ENCODE results near the gene PLAC1.

Gene PLAC1

DNA sequence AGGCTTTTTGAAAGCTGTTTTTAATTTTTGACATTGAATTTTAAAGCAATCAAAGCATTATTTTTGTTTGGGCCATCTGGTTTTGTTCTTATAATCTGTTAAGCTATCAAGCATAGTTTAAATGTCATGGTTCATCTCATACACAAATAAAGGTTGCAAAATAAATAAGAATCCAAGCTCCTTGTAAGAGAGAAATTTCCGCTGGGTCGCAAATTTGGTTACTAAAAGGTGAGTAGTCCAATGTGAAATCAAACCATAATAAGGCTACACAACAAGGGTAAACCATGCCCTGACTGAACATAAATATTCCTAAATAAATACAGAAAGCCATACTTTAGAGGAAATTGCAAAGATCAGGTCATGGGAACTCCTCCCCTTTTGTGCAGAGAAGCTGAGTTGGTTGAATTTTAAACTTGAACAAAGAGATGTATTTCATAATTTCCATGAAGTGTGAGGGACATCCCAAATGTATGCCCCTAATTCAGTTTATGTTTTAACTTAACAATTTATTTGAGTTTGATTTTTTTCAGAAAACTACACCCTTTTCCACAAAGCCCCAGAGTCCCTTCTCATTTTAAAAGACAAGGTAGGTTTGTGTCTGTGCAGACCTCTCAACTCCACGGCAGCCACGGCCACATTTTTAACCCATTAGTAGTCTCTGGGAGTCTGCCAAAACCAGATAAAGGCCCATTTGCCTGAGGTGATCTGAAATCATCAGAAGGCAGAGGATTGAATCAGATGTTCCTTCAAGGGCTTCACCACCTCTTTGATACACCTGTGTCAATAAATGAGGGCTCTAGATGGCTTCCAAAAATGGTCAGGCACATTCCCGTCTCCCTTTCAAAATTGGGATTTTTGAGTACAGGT, 85.2 kb downstream of the PLAC1 start:
- DNase-seq, result no peak

DNA sequence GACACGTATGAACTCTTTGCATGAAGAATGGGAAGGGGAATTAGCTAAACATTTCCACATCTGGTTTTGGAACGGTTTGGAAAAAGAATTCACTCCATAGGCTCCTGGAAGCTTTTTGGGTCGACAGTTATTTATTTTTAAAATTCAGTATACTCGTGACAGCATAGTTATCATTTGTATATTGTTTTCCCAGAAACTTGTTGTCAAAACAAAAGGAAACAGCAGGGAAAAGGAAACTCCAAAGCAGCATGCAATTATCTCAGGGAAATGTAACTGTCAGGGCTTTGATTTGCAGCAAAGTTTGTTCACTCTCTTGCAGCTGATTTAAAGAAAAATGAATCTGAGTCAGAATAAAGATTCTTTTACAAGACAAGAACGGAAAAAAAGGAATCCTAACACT, 86.5 kb downstream of the PLAC1 start:
- no peak for DNase-seq

DNA sequence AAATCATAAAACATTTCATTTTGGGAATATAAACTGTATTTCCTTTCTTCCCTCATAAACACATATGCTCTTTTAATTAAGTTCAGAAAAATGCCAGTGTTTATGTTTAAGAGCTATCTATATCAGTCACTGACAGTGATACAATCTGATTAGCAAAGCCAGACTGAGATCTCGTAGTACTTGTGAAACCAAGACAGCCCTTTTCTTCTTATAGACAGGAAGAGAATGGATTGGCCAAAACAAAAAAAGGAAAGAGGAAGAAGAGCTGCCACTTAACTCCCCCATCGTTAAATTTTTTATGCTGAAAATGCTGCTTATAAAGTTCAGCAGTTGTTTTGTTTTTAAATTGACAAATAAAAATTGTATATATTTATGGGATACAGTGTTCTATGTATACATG, 87.4 kb downstream of the PLAC1 start:
- no peak for DNase-seq

DNA sequence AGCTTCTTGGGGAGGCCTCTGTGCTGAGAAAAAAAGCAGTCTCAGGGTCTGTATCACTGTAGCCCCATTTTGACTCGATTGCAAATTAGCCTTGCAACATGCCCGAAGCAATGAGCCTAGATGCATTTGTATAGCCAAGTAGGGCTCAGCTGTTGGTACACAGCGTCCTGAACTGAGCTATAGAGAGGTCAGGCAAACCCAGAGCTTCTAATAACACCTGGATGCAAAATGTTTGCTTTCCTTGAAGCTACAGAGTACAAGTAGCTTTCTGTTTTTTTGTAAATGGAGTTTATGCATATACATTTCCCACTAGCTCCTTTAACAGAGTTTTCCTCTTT, 87.8 kb downstream of the PLAC1 start:
- DNase-seq, result no peak

DNA sequence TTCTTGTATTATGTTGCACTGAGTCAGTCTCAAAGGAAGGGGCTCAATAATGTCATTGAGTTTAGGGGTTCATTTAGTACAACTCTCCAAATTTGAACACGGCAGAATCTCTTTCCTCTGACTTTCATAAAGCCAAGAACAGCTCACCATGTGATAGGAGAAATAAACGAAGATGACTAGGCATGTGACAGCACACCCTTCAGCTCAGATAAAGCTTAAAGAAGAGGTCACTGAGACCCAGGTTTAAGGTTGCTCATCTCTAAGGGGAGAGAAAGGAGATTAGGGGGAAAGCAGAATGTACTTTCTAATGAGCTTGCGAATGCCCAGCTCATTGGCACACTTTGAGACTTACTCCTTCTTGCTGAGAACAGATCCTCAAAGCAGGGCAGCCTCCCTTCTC, 89.0 kb downstream of the PLAC1 start:
- no peak for DNase-seq

DNA sequence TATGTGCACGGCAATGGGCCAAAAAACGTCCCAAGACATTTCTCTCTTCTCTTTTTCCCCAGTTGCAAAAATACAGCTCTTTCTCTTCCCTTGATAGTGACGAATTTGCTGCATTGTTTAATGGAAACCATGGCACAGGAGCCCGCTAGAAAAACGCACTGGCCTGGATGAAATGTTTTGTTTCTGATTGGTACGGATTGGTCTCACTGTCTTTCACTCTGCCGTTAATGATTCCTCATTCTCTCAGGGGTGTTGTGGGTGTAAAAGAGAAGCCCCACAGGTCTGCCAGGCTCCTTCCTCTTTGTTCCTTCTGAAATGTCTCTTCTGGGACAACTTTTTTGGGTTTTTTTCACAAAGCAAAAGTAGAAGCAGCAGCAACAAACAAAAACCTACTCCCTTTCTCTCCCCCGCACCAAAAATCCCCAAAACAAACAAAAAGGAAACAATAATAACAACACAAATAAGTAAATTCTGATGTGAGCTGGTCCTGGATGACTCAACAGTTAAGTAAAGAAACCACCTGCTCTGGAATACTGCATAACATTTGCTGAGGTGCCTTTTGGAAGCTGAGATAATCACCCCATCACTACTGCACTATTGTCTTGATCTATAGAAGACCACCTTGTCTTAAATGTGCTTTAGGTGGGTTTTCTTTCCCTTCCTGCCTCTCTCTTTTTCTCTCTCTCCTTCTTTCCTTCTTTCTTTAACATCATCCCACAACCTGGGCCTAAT, 89.8 kb downstream of the PLAC1 start:
- DNase-seq, result no peak

DNA sequence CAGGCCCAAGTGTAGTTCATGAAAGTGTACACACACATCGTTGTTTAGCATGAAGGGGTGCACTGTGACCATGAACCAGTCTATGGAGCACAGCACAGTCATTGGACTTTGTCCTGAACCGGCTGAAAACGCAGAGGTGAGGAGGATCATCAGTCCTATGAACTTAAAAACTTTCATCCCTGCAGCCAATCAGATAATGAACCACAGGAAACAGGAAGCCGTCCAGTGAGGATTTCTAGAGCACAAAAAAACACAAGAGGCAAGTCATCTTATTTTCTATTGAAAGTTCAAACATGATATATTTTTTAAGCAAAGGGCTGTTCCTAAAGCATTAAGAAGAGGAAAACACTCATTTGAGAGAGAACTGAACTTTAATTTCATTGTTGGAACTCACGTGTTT, 91.8 kb downstream of the PLAC1 start:
- DNase-seq, result no peak

DNA sequence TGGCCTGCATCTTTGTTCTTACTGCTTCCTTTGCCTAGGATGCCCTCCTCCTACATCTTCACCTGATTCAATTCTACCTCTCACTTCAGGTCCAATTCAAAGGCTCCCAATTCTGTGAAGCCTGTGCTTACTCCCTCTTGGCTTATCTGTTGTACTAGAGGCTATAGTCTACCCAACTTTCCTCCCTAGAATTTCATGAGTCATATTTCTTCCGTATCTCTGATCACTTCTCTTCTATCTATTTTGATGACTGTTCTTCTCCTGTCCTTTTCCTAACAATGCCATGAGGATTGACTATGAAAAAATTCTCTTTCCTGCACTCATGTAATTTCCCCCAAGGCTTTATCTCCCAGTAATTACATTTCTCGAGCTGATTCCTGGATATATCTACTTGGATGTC, 96.3 kb downstream of the PLAC1 start:
- DNase-seq, result no peak

DNA sequence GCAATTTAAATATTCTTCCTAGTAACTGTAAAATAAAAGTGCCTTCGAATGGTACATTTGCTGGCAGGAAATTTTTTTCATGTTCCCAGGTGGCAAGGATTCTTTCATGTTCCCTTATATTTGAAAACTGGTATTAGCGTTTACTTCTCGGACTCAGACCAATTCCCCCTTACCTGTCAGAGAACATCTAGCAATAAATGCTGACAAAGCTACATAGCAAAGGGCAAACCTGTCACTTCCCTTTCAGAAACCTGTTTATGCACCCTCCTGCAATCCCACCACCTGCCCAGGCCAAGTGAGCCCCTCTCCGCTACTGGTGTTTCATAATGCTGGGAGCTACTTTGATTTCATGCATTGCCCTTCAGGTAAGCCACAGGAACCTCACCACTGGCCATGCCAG, 100.1 kb downstream of the PLAC1 start:
- no peak for DNase-seq

DNA sequence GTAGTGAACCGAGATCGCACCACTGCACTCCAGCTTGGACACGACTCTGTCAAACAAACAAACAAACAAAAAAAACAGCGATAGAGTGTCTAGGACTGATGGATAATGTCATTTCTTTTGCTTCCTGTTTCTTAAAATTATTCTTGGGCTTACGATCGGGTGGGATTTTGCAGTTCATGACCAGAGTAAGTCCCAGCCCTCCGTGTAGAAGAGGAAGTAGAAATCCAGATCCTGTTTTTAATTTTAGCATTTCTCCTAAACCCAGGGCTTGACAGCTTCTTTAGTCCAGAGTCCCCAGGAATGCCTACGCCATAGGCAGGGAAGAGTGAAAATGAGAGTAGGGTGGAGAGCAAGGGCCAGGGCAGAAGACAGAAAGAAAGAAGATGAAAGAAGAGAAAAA, 104.0 kb downstream of the PLAC1 start:
- DNase-seq, result no peak

DNA sequence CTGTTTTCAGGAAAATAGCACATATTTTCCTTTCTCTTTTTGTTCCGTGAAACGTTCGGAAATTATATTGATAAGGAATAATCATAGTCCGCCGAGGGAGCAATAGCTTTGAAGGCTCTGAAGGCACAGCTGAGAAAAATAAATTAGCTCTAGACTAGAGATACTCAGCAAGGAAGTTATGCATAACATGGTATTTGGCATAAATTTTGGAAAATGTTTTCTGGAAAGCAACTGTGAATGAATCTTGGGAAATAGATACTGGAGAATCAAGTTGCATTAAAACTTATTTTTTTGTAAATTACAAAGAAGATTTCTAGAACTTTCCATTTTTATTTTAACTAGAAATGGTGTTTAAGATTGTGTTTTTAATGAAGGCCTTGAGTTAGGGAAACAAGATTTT, 105.9 kb downstream of the PLAC1 start:
- DNase-seq, result no peak

DNA sequence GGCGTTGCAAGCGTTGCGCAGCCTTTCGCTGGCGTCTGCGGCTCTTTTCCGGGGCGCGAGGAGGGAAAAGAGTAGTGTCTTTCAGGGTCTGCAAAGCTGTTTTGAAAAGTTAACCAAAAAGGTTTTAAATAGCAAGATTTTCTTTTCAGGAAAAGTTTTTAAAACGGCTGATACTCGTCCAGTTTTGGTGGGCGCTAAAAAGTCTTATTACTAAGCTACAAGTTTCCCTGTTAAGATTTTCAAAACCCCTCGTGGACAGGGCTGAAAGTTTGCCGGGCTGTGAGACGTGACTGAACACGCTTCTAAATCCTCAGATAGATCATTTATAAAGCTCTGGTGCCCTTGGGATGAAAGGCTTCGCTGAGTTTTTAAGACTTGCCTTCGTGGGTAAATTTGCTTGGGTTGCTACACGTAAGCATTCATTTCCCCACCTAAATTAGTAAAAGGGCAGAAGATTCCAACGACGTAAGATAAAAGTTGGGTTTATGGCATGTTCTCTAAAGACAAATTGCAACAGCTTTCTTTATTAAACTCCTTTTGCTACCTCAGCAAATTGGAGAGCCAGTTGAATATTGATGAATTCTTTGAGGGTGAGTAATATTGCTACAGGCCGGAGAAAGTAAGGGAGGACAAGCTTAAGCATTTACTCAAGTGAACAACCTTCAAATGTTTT, 106.8 kb downstream of the PLAC1 start:
- DNase-seq, result no peak

DNA sequence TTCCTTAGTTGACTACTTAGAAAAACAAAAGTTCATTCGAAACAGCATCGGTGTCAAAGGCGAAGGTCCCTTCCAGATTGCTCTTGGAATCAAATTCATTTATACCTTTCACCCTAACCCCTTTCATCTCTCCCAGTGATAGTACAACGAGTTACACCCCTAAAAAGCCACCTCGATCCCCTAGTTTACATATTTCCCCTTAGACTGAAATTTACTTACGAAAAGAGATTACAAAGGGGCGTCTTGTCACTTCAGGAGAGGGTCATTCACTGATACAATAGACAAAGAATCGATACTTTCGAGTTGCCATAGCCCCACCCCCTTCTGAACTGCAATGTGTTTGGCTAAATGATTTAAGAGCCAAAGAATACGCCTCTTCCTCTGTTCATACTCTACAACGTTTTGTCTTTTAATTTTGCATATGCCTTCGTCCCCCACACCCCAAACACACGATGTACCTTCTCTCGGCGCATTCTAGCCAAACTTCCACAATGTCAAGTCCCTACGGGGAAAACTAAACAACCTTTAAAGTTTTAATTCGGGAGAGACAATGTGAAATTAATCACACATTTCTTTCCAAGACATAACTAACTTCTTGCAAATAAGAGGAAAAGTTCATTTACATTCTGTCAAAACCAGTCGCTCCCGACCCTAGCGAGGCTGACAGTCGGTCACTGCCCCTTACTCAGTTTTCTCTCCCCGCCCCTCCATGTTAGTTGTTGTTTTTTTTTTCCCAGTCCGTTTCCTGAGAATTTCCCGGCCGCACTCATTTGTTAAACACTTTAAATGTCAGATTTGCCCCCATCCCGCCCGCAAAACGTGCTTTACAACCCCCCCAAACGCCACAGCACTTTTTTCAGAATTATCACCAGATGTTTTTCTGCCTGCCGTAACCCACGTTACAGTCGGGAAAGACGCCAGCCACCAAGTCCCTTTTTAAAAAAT, 109.7 kb downstream of the PLAC1 start:
- no peak for DNase-seq

DNA sequence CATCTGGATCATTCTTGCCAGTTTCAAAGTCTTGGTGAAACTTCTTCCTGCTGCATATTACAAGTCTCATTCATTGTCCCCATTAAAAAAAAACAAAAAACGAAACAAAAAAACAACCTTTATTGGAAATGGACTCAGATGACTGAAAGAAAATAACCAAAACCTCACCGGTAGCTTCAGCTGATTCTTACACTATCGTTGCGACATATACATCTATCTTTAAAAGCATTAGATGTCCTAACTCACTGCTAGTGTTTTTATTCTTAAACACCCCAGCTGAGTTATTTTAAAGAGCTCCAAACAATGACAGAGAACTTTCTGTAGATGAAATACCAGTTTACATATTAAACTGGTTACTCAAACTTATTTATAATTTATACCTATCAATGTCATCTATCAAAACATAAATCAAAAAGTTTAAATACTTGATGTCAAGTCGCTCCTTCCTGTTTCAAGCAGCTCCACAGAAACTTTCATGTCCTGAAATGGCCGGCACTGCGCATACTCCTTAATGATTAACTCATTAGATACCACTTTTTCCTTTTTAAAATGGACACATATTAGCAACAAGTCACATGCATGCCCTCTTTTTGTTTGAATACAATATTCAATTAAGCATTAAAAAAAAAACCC, 111.1 kb downstream of the PLAC1 start:
- no peak for DNase-seq

DNA sequence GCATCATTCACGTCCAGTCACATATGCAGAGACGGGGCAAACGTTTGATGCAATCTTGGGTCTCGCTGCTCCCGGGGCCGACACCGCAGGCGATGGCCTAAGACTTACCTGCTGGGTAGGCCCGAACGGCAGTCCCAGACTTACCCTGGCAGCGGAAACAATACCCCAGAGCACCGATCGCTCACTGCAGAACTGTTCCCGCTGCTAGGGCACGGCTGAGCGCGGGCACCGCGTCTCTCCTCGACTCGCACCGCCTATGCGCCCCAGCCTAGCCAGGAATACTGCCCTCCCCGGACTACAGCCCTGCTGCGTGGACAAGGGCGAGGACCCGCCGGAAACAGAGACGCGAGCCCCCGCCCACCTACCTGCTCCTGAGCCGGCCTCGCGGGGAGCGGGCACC, 112.1 kb downstream of the PLAC1 start:
- DNase-seq, result no peak

DNA sequence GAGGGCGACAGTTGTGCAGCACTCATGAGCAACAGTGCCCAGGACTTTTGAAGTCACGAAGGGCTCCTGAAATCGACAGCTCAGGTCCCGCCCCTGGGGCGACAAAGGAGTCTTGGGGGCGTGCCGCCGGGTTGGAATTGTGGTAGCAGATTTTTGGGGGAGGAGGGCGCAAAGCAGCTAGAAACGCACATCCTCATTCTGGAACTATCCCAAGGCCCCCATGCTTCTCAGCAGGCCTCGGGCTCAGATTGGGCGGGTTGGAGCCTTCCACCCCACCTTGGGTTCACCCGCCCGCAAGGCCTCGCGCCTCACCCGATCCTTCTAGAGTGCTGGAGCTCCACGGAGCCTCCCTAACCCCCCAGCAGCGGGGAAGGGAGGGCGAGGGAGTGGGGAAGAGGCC, 112.8 kb downstream of the PLAC1 start:
- DNase-seq, result no peak

DNA sequence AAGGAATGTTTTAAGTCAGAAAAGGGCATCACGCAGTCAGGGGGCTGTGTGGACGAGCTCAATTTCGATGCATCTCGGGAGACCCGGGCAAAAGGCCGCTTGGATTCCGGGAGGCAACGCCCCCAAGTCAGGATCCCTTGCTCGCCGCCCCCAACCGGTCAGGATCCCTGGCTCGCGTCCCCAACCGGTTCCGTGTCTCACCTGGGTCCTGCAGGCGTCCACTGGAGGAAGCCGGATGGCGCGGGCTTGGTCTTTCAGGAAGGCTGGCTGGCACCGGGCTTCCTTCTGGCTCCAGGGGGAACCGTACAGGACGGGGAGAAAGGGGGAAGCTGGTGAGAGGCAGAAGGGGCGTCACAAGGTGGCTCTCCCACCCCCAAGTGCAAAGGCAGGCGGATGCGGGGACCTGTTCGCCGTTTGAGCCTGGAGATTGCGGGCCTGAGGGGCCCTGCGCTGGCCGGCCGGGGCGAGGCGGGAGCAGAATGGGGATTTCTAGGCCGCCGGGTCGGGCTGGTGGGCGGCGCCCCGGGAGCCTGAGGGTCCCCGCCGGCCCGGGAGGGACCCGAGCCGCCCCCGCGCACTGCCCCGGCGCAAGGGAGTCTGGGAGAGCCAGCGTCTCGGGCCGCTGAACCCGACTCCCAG, 113.6 kb downstream of the PLAC1 start:
- no peak for DNase-seq

DNA sequence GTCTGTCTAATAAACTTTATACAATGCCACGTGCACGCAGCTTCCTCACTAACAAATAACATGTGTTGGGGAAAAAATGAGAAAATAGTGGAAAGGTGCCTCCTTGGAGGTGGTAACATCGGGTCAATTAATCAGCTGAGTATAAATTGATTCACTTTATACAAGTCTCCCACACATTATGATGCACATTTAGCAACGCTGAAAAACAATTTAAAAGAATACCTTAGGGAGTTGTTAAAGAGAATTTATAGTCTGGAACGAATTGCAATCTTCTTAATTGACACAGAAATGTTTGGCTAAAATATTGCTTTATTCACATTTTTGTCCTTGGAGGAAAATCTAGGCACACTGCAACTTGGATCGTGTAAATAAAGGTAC, 114.1 kb downstream of the PLAC1 start:
- no peak for DNase-seq

DNA sequence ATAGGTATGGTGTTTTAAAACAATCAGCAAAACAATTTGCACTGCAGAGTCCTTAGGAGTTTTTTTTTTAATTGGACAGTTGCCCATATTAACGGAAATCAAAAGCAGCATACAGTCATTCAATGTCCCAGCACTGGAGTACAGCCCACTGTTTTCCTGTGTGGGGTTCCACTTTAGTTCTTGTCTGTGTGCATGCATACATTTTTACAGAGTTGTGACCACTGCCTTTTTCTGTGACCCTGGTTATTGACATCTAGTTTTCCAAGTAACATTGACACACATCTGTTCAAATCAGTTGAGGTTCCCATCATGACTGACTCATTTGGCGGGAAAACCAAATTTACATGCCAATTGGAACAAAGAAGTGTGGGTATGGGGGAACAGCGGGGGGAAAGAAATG, 115.0 kb downstream of the PLAC1 start:
- DNase-seq, result no peak

DNA sequence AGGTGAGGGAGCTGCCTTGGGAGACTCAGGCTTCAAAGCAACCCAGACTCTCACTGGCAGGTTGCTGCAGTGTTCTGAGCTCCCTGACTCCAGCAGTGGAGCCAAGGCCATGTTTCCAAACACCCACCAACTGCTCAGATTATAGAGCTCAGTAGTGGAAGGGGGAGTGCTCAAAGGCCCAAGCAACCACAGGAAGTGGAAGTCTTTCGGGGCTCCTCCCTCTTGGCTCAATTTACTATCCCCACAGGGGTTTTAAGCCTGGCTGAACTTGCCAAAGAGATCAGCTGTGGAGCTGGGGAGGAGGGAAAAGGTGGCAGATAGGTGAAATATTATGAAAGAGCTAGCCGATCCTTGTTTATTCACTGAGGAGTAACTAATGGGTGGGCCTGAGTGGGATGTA, 115.8 kb downstream of the PLAC1 start:
- peak; percentile 73 for DNase-seq

DNA sequence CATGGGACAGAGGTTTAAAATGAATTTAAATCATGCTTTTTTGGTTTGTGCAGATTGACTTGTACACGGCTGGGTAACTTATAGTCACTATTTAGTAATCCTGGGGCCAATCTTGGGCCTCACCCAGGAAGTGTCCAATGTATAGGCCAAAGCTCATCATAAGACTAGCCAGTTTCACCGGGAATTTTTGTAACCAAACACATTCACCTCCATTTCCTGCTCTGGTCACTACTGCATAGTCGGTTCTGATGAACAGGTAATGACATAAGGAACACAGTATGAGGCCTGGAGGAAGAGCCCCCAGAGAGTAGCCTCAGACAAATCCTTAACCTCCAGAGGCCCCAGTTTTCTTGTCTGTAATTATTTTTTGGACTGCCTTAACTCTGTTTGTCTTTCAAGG, 116.4 kb downstream of the PLAC1 start:
- no peak for DNase-seq

DNA sequence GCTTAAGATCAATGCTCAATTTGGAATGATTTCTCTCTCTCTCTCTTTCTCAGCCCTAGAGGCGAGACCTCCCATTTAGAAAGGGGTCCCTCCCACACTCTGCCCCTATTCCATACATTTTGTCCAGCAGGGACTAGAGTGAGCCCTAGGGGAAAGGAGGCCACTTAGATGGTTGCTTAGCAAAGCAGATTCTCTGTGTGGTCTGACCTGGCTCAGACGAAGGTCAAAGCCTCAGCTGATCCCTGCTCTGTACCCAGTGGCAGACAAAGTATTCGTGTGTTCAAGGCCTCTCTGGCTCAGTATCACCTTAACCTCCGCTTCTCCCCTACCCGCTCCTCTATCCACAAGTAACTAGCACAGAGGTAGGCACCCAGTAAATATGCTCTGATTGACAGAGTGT, 120.0 kb downstream of the PLAC1 start:
- DNase-seq, result no peak

Measured in NCI-H1436 (cell line).